HG02571 (cell line): ENCODE results near the gene CCDC66.

Experiments used
- ATAC-seq: cut with Tn5 transposase; IDR thresholded peaks from one replicate; pipeline ENCODE4 v1.9.1; 2021; ENCODE audit warnings: mild to moderate bottlenecking, moderate library complexity; ENCODE audit not compliant: unreplicated experiment

Gene CCDC66

DNA sequence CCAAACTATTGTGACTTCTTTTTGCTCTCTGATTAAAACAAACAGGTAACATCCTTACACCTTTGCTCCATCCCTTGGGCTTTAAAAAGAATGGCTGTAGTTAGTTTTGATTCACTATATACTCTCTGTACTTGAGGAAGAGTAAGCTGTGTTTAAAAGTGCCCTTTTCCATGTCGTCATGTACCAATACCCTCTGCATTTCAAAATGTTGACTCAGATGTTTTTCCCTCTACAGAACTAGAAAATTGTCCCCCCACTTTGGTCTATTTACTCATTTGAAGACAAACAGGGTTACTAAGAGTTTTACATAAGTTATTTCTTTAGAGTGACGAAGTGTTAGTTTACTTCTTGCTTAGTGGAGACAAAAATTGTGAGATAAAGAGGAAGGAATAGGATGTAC is 63.4 kb downstream of the CCDC66 start:
- no peak for ATAC-seq

GRCh38 chr3:56621681-56622080 is 64.7 kb downstream of the CCDC66 start:
- ATAC-seq, result no peak

GRCh38 chr3:56622381-56622780 is 65.4 kb downstream of the CCDC66 start:
- ATAC-seq, result no peak

DNA sequence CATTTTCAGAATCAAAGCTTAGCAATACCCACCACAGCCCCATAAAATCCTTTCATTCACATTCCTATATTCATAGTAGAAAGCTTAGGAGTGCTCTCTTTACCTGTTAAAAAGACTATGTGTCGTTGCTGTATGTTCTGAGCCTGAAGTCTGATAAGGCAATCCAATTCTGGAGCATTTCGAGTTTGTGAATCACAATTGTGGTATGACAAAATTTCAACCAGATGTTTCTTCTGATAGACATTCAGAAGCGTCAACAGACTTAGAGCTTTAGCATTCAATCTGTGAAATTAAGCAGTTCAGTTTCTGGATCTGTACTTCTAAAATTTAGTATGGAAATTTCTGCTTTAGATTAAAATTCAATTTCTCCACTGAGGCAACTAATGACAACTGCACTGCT is 67.8 kb downstream of the CCDC66 start:
- no peak for ATAC-seq

DNA sequence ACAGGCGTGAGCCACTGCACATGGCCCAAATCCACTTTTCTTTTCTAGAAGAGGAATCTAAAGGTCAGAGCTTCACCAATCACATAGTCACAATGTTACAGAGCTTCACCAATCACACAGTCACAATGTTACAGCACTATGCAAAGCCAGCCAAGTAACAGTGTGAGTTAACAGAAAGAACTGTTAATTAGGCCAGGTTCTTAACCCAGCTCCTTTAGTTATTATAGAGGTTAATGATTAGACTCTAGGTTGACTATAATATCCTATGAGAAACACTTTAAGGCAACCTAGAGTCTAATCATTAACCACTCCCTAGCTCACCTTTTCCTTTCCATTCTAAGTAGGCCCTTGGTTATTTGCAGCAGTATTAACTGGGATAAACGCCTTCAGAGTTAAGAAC is 72.1 kb downstream of the CCDC66 start:
- ATAC-seq, result no peak

DNA sequence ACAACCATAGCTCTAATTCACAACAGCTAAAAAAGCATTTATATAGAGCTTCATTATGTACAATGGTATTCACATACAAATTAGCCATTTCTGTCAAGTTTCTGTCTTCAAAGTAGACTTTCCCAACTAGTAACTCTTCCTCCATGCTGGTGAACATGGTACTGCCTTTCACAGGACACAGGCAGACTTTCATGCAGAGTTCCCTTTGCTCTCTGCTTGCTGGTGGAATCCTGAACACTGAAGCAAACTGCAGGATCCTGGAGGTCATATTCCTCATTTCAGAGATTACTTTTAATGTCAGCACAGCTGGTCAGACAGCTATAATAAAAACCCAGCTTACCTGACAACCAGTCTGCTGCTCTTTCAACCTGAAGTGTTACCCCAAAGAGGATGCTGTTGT is 72.5 kb downstream of the CCDC66 start:
- ATAC-seq, result no peak

GRCh38 chr3:56630966-56631365 is 74.0 kb downstream of the CCDC66 start:
- ATAC-seq, result no peak

GRCh38 chr3:56633181-56633580 is 76.2 kb downstream of the CCDC66 start:
- no peak for ATAC-seq

DNA sequence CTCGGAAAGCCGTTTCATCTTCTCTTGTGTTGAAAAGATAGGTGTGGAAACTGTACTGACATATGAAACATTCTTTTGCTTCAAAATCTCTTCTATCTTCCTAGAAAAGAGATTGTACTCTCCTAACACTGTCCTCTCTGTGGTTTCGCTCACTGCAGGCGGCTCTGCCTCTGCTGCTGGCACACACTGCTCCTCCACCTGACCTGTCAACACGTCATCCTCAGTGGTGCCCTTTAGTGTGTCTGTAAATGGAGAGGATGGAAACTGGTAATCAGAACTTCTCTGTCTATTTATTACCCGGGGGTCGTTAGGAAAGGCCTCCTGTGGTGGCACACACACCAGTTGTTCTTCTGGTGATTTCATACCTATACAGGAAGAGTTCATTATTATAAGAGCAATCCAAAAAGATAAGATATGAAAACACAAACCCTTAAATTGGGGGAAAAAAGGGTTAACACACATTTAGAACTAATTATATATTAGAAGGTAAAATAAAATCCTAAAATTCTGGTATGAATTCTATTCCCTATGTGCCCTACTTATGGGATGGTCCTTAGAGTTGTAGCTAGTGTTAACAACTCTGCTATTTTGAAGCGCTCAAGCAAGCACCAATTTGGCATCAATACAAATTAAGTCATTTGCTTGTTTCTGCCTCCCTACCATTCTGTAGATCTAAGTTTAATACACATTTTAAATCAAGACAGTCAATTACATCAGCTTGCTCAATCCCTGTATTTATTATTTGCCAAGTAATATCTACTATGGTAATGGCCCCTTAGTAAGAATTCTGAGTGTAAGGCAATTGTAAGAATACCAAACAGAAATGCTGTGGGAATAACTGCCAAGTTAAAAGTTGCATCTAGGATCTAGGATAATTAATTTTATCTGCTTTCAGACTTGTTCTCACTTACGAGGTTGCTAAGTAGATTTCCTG is 76.9 kb downstream of the CCDC66 start:
- ATAC-seq, result no peak

- no peak for ATAC-seq
These were observed 88.4 kb downstream of the CCDC66 start for GRCh38 chr3:56645407-56645806.

DNA sequence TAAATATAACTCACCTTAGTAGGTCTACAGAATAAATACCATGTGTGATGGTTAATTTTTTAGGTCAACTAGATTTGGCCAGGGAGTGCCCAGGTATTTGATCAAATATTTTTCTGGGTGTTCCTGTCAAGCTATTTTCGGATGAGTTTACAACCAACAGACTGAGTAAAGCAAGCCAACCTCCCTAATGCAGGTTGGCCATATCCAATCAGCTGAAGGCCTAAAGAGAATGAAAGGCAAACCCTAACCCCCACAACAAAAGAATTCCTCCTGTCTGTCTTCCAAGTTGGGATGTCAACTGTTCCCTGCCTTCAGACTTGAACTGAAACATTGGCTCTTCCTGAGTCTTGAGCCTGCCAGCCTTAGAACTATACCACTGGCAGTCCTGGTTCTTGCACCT is 97.5 kb downstream of the CCDC66 start:
- no peak for ATAC-seq

- no peak for ATAC-seq
These were observed 98.7 kb downstream of the CCDC66 start for GRCh38 chr3:56655709-56656108.

DNA sequence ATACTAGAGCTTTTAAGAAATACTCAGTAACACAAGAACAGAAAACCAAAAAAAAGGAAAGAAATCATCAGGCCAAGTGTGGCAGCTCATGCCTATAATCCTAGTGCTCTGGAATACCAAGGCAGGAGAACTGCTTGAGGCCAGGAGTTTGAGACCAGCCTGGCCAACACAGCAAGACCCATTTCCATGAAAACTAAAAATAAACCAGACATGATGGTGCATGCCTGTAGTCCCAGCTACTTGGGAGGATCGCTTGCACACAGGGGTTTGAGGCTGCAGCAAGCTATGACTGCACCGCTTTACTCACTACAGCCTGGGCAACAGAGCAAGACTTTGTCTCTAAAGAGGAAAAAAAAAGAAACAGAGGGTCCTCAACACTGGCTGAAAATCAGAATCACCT is 107.8 kb downstream of the CCDC66 start:
- ATAC-seq, result no peak

GRCh38 chr3:56667973-56668579 is 111.1 kb downstream of the CCDC66 start:
- no peak for ATAC-seq
